Stimulated activated CD4-positive, alpha-beta T cell treated with anti-CD3 and anti-CD28 coated beads, TNF-alpha, amount 100 ng/mL, for 1 hour (primary cell): ENCODE measurements around the gene VSTM1.
"Not testable (repeated sequence)": the region's sequence is repeated elsewhere in the genome, so short reads cannot be mapped to it uniquely, and the experiment has no call there.

Experiments
- DNase-seq, 3 donors: peaks; one replicate each; pipeline ENCODE4 v3.0.0-alpha.2; 2020; ENCODE audit warnings: low read depth in 3 of 3, low spot score in 1 of 3

The VSTM1 gene

DNA sequence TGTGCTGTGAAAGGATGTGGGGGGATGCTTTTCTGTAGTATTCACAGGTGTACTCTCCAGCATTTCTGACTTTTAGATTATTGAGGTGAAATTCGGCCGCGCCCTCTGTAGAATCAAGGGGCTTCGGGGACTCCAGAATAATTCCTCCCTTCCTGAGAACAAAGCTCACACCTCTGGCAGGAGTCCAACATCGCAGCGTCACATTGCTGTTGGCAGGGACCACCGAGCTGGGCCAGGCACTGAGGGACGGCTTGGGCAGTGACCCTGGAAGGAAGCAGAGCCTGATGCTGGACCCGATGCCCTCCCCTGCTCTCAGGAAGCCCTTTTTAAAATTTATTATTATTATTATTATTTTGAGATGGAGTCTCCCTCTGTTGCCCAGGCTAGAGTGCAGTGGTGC, 11.2 kb upstream of the VSTM1 start:
- DNase-seq, result no peak

GRCh38 chr19:54073829-54074228, 10.1 kb upstream of the VSTM1 start:
- no peak for DNase-seq

- DNase-seq, result no peak
These were observed 5.8 kb upstream of the VSTM1 start for GRCh38 chr19:54069470-54069869.

DNA sequence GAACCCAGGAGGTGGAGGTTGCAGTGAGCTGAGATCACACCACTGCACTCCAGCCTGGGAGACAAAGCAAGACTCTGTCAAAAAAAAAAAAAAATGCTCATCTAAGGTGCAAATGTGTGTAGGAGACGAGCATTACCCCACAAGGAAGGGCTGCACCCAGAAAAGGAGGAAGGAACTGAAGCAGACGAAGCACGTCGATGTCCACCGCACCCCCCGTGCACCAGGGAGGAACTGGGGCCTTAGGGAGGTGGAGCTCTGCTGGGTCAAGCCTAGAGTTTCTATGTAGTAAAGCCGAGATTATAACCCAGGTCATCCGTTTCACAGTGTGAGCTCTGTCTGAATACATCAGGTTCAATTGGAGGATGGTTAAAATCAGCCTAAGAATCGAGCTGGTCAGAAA, 1.1 kb downstream of the VSTM1 start:
- DNase-seq, result no peak

GRCh38 chr19:54047616-54048015, 16.1 kb downstream of the VSTM1 start:
- DNase-seq, result no peak

- no peak for DNase-seq
These were observed 17.9 kb downstream of the VSTM1 start for GRCh38 chr19:54045771-54046170.

- DNase-seq, result no peak
These were observed 20.7 kb downstream of the VSTM1 start for GRCh38 chr19:54042989-54043388.

GRCh38 chr19:54041969-54042606, 21.6 kb downstream of the VSTM1 start:
- no peak for DNase-seq

DNA sequence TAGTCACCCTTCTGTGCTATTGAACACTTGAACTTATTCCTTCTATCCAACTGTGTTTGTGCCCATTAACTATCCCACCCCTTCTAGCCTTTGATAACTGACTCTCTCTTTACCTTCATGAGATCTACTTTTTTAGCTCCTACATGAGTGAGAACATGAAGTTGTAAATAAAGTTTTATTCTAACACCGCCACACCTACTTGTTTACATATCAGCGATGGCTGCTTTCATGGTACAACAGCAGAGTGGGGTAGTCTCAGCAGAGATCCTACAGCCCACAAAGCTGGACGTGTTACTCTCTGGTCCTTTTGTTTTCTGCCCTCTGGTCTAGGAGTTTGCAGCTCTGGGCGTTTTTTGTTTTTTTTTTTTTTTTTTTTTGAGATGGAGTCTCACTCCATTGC, 23.7 kb downstream of the VSTM1 start:
- DNase-seq, result no peak

DNA sequence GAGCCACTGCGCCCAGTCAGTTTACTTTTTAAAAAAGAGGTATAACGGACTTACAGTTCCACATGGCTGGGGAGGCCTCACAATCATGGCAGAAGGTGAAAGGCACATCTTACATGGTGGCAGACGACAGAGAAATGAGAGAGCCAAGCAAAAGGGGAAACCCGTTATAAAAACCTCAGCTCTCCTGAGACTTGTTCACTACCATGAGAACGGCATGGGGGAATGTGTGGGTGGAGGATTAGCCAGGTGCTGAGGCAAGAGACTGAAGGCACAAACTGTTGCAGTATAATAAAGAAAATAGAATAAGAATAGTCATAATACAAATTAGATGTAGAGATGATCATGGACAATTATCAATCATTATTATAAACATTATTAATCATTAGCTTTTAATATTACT, 27.2 kb downstream of the VSTM1 start:
- DNase-seq, result not testable (repeated sequence)

GRCh38 chr19:54035215-54036178, 28.2 kb downstream of the VSTM1 start:
- DNase-seq, result no peak

DNA sequence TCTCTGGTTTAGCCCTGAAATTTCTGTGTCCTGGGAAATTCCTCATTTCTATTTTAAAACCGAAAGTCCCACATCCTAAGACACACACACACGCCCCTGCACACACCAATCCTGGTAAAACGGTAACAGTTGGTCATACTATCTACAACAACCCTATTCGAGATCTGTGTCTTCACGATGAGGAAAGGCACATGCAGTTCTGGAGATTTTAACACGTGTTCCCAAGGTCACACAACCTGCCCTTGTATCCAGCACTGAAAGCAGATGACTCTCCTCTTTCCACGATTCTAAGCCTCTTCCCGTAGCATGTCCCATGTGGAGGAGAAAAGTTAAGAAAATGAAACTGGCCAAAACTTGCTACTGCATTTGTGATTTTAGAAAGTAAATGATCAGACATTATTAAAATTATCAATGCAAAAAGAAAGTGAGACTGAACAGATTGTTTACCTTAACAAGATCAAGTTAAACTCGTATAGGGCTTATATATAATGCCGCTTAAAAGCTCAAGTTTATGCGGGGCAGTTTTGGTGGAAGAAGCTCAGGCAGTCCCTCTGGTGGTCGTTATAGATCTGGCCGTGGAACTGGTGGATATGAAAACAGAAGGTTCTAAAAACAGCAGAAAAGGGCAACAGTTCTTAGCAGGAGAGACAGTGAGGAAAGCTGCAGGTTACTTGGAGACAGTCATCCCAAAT, 32.7 kb downstream of the VSTM1 start:
- DNase-seq, result no peak

DNA sequence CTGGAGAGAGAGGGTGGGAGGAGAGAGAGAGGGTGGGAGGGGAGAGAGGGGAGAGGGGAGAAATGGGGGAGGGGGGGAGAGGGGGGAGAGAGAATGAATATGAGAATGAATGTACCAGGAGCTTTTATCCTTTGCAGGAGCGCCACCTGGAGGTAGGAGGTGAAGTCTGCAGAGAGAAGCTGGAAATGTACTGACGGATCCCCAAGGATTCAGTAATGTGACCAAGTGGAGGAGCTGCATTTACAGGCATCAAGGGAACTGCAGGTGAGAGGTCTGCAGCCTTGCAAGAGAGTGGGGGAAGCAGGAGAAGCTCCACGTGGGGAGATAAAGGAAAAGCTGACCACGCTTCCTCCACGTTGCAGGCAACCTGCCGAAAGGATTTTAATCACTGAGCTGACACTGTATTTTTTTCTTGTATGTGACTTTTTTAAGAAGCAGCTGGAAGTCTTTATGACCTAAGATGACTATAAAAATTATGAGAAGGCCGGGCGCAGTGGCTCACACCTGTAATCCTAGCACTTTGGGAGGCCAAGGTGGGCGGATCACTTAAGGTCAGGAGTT, 33.7 kb downstream of the VSTM1 start:
- DNase-seq, result peak; percentile 9 to 31 (median 11)

DNA sequence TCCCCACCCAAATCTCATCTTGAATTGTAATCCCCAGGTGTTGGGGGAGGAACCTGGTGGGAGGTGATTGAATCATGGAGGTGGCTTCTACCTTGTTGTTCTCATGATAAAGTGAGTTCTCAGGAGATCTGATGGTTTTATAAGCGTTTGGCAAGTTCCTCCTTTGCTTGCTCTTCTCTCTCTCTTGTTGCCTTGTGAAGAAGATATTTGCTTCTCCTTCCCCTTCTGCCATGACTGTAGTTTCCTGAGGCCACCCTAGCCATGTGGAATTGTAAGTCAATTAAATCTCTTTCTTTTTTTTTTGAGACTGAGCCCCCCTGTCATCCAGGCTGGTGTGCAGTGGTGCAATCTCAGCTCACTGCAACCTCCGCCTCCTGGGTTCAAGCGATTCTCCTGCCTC, 34.4 kb downstream of the VSTM1 start:
- DNase-seq, result no peak

DNA sequence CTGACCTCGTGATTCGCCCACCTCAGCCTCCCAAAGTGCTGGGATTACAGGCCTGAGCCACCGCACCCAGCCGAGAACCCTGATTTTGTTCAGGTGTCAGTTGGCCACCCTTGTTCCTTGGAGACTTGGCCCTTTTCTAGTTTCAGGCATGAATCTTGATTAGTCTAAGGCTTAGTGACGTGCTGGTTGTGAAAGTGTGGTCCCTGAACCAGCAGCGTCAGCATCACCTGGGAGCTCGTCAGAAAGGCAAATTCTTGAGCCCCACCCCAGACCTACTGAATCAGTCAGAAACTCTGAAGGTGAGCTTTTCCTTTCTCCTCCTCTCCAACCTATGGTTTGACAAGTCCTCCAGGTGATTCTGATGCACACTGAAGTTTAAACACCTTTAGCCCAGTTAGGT, 37.0 kb downstream of the VSTM1 start:
- no peak for DNase-seq

GRCh38 chr19:54024660-54025059, 39.0 kb downstream of the VSTM1 start:
- DNase-seq, result no peak

DNA sequence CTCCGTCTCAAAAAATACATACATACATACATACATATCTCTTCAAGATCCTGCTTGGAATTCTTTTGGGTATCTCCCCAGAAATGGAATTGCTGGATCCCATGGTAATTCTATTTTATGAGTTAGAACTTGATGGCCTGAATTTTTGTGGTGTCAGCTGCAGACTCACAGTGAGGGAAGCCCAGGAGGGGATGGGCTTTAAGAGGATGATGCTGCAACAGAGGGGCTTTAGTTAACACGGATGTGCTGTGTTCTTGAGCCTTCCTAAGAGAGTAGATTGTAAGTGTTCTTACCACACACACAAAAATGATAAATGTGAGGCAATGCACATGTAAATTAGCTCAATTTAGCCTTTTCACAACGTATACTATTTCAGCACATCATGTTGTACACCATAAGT, 40.5 kb downstream of the VSTM1 start:
- no peak for DNase-seq

DNA sequence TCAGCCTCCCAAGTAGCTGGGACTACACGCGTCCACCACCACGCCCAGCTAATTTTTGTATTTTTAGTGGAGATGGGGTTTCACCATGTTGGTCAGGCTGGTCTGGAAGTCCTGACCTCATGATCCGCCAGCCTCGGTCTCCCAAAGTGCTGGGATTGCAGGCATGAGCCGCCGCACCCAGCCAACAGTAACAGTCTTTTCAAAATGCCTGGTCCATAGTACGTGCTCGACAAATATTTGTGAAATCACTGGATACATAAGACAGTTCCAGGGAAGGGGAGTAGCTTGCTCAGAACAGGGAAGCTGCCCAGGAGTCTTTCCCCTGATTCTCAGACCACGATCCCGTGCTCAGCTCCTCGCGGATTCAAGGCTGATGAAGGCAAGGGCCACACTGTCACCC, 41.8 kb downstream of the VSTM1 start:
- no peak for DNase-seq

DNA sequence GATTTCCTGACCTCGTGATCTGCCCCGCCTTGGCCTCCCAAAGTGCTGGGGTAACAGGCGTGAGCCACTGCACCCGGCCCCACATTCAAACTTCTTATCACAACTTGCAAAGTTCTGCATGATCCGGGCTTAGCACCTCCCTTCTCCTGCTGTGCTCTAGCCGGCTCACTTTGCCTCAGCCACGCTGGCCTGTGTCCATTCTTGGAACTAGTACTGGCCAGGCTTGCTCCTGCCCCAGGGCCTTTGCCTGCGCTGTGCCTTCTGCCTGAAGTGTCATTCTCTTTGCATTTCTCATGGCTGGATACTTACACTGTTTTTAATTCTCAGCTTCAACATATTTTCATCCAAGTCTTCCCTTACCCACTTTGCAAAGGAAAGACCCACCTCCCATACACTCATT, 42.3 kb downstream of the VSTM1 start:
- DNase-seq, result no peak

- DNase-seq, result no peak
These were observed 46.4 kb downstream of the VSTM1 start for GRCh38 chr19:54017261-54017660.

DNA sequence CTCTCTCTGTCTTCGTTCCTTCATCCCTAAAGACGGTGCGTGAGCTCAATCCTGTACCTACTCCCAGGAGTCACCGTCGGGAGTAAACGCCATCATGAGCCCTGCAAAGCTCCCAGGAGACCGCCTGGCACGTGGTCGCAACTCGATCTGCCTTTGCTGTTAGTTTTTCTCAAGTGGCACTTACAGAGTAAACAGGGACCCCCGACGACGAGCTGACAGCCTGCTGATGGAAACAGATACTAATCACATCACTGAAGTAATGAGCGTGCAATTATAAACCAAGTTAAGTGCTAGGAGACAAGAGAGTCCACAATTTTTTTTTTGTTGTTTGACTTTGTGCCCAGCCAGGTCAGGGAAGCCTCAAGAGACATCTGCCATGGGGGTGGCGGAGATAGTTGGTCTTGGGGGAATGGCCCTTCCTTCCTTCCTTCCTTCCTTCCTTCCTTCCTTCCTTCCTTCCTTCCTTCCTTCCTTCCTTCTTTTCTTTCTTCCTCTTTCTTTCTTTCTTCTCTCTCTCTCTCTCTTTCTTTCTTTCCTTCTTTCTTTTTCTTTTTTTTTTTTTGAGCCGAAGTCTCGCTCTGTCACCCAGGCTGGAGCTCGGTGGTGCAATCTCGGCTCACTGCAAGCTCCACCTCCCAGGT, 48.7 kb downstream of the VSTM1 start:
- no peak for DNase-seq
